ENCODE results near the gene NTM.
A peak's percentile ranks its signal among the peaks of the same experiment; 100 is the strongest.

Gene NTM

GRCh38 chr11:131917634-131918384 lies 547.4 kb downstream of the NTM start:
- no peak for DNase-seq (ENCODE audit: low spot score)

DNA sequence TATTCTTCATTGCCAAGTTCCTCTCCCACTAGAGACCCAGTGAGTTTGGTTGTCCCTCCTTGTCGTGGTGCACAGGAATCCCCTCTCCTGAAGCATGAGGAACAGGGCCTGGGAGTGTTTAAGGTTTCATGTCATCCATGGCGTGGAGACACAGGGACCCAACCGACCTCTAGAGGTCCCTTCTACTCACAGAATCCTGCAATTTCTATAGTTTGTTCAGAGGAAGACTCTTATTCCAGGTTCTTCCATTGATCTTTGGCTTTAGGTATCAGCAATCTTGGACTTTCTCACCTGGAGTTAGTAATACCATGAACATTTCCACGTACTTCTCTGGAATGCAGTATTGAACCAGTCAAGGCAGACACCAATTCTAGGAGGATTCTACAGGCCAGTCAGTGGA lies 548.2 kb downstream of the NTM start:
- no peak for DNase-seq (ENCODE audit: low spot score)

DNA sequence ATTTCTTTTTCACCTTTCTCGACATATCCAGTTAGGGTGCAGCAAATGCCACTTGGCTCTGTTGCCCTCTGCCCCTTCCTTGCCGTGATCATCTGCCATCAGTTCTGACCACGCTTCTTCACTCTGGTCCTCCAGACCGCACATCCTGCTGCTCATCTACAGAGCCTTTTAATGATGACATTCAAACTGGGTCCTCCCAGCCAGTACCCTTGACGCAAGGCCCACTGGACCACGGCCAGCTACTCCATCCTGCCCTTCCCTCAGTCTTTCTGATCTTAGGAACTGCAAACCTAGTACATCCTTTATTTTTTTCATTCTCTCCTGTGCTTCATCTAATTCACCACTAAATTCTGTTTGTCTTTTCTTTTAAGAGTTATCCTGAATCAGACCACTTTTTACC lies 551.8 kb downstream of the NTM start:
- no peak for DNase-seq (ENCODE audit: low spot score)

DNA sequence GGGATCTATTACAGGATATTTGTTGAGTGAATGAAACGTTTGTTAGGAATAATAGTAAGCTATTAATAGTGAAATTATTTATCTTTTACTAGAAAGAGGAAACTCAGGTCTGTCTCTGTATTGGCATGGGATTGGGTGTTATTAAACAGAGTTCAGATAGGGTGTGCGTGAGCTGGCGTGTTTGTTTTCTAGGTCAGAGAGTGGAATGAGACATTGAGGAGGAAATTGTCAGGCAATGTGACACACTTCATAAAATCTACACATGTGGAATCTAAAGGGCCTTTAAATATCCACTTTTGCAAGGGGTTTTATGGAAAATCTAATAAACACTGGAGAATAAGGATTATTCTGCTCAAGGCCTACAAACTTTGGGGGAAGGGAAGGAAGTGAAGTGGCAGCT lies 552.9 kb downstream of the NTM start:
- no peak for DNase-seq (ENCODE audit: low spot score)

- DNase-seq (ENCODE audit: low spot score) = no peak
These were observed 553.6 kb downstream of the NTM start for GRCh38 chr11:131924001-131924400.

- no peak for DNase-seq (ENCODE audit: low spot score)
These were observed 554.2 kb downstream of the NTM start for GRCh38 chr11:131924457-131925201.

GRCh38 chr11:131925829-131926228 lies 555.4 kb downstream of the NTM start:
- no peak for DNase-seq (ENCODE audit: low spot score)

DNA sequence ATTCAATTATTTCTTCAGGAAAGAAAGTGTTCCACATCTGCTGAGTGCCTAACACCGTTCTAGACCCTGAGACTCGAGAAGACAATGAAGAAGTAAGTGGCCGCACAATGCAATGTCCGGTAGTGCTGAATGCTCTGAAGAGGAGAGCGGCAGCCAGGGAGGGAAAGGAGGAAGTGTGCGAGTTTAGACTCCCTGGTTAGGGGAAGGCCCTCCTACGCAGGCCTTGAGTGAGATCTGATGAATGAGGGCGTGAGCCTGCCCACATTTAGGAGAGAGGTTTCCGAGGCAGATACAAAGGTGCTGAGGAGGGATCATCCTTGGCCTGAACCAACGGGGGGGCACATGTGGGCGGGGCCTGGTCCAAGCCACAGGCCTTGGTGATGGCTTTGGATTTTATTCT lies 558.6 kb downstream of the NTM start:
- no peak for DNase-seq (ENCODE audit: low spot score)

DNA sequence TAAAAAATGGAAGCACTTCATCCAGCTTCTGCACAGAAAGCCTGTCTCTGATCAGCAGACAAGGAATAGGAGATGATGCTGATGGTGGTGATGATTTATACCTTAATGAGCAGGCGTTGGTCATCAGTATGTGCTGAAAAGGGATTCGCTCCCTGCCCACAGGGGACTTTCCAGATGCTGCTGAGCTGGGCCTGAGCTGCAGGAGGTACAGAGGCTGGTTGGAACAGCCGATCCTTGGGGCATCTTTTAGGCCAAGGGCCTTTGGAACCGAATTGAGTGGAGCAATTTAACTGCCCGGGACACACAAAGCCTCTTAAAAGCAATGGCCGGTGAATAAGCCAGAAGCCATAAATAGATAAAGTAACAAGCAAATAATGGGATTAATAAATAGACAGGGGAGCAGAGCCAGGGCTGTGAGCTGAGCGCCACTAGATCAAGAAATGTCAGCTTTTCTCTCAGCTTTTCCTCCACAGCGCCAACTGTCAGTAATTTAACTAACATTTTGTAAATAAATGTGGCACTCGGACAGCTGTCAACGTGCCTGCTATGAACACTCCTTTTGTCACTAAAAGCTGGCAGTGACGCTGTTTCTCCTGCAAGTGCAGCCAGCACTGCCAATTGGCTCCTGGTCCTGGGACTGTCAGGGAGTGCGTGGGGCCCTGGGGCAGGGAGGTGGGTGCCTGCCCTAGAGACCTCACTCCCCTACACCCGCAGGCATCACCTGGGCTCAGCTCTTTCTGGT lies 562.3 kb downstream of the NTM start:
- no peak for DNase-seq (ENCODE audit: low spot score)

GRCh38 chr11:131934006-131934405 lies 563.6 kb downstream of the NTM start:
- peak; percentile 51 for DNase-seq (ENCODE audit: low spot score)

DNA sequence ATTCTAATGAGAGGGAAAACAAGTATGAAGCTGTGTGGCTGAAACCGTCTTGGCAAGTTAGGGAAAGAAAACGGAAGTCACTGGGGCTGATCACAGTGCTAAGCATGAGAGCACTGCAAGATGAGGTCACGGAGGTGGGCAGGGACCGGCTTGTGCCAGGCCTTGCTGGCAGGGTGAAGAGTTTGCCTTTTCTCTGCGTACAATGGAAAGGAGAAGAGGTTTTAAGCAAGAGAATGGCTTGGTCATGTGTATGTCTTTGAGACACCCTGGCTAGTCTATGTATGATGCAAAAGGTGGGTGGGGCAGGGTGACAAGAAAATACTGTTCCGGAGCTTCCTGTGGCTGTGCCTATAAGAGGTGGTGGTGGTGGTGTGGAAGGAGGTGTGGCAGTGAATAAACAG lies 567.9 kb downstream of the NTM start:
- DNase-seq (ENCODE audit: low spot score) = no peak

DNA sequence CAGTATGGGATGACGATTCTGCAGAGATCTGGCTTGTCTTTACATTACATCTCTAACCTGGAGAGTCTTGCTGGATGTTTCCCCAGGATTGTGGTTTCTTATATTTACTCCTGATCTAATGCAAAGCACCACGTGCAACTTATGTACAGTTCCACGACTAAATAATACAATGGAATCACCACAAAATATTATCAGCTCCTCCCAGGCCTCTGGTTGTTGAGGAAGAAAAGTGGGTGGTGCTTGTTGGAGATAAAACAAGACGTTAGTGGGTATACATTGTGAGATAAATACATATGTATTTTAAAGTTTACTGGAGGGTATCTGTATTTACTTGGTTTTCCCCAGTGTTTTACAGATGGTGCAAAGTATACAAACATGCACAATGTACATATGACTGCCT lies 569.7 kb downstream of the NTM start:
- no peak for DNase-seq (ENCODE audit: low spot score)

- no peak for DNase-seq (ENCODE audit: low spot score)
These were observed 572.5 kb downstream of the NTM start for GRCh38 chr11:131942878-131943277.

DNA sequence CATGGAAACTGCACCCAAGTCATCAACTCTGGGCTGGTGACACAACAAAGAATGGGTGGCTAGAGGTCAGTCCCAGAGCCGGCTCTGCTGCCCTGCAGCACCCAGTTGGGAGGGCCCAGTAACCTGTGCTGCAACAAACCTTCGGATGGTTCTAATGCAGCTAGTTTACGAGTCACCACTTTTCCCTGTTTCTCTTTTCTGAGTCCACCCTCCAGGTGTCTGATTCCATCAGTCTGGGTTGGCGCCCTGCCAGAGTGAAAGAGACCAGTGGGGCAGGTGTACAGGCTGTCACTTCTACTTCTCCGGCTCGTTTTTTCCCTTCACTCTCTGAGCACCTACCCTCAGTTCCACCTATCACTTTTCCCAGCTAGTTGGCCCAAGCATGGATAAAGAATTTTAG lies 572.9 kb downstream of the NTM start:
- no peak for DNase-seq (ENCODE audit: low spot score)

- DNase-seq (ENCODE audit: low spot score) = no peak
These were observed 574.3 kb downstream of the NTM start for GRCh38 chr11:131944736-131945135.

DNA sequence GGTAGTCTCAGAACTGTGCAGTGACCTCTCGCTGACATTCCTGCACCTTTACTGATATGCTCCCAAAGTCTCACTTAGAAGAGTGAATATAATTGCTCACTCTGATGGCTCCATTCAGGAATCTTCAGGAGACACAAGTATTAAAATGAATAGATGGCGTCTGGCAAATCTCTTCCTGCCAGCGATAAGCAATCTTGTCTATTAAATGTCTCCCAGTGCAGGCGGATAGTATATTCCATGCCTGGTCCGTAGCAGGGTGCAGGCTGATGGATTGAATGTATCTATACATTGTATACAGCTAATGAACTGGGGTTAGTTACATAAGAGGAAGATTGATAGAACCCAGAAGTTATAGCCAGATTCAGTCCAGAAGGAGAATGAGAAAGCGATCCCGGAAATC lies 575.3 kb downstream of the NTM start:
- no peak for DNase-seq (ENCODE audit: low spot score)

- no peak for DNase-seq (ENCODE audit: low spot score)
These were observed 577.1 kb downstream of the NTM start for GRCh38 chr11:131947511-131947910.

DNA sequence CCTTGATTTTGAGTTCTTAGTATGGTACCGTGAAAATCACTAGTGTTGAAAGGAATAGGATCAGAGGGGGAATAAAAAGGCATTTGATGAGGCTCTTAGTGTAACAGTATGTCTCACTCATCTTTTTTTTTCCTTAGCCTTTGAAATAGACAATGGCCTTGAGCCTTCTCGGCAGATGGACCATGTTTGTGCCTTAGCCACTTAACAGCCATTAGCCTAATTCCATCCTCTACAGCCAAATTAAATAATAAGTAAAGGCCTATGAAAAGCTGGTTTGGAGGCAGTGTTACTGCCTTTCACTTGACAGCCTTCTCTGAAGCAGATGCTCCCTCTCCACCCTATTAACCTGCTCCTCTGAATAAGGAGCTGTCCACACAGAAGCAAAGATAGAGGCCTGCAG lies 580.7 kb downstream of the NTM start:
- DNase-seq (ENCODE audit: low spot score) = no peak

GRCh38 chr11:131954146-131954545 lies 583.7 kb downstream of the NTM start:
- DNase-seq (ENCODE audit: low spot score) = no peak

DNA sequence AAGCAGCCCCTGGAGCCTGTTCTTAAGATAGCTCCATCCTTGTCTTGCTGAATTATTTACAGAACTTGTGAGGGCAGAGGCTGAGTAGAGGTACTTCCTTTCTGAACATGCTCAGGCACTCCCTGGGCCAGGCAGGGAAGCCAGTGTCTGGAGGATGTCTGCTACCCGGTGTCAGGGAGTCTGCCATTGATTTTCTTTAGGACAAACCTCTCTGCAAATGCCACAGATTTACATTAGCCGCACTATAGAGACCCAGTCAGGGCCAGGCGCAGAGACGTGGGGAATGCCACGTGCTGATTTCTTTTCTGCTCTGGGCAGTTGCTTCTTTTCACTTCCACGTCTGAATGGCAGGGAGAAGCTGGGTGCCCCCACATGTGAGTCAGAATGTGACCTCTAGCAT lies 585.5 kb downstream of the NTM start:
- DNase-seq (ENCODE audit: low spot score) = no peak

GRCh38 chr11:131957201-131957600 lies 586.8 kb downstream of the NTM start:
- DNase-seq (ENCODE audit: low spot score) = no peak

DNA sequence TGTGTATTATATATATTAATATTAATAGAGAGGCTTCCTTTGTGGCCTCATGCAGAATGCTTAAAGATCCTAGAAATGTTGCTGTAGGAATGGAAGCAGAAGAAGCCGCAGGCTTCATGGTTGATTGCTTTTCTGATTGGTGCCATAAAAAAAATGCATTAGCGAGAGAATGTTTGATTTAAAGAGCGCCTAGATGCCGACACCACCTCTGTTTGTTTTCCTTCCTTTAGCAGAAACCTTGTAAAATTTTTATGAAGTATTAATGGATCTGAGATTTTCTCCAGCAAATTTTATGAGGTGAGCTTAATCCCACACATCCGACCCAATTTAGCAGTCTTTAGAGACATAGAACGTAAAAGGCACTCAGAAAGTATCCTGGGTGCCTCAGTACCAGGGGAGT lies 587.5 kb downstream of the NTM start:
- DNase-seq (ENCODE audit: low spot score) = no peak

GRCh38 chr11:131962818-131963217 lies 592.4 kb downstream of the NTM start:
- no peak for DNase-seq (ENCODE audit: low spot score)
